G401 (cell line): ENCODE results near the gene CCDC178. TPM values are rescaled to one million over a fixed set of nuclear protein-coding genes. Genes with fewer than 3 reads are reported as not detected.
"Not testable (repeated sequence)": the region's sequence is repeated elsewhere in the genome, so short reads cannot be mapped to it uniquely, and the experiment has no call there.

Experiments
- DNase-seq: peaks from one replicate; pipeline ENCODE4 v3.0.0-alpha.2; 2015; ENCODE audit warnings: low spot score
- in situ Hi-C: cut with HindIII; loops from 2 replicates; pipeline ENCODE4 v1.10.0; 2016; ENCODE audit warnings: low sequenced_read_pairs, mixed read lengths
- total RNA-seq: library from RNA; depleted of rRNA; stranded (reverse); fragments of >200 nt; shearing (Covaris generic); gene quantifications from 2 replicates; pipeline ENCODE4 v1.2.3, GENCODE V29; 2014

Gene CCDC178
- total RNA-seq, 1 experiment from 2014 or later: not detected

- DNase-seq: no peak
- in situ Hi-C loops: no loop called here
Observed at GRCh38 chr18:33156906-33157470, 283.5 kb downstream of the CCDC178 start.

GRCh38 chr18:33154049-33154448 lies 286.5 kb downstream of the CCDC178 start:
- DNase-seq: no peak
- in situ Hi-C loops: no loop called here

GRCh38 chr18:33152376-33152775 lies 288.1 kb downstream of the CCDC178 start:
- no peak for DNase-seq
- in situ Hi-C loops: no loop called here

- DNase-seq, in situ Hi-C loops: not testable (repeated sequence)
Observed at GRCh38 chr18:33147811-33148210, 292.7 kb downstream of the CCDC178 start.

- no peak for DNase-seq
- in situ Hi-C loops: no loop called here
Observed at GRCh38 chr18:33146014-33146413, 294.5 kb downstream of the CCDC178 start.

- in situ Hi-C loops: no loop called here
- no peak for DNase-seq
Observed at GRCh38 chr18:33135951-33136660, 304.4 kb downstream of the CCDC178 start.

- in situ Hi-C loops: no loop called here
- no peak for DNase-seq
Observed at GRCh38 chr18:33132657-33133056, 307.9 kb downstream of the CCDC178 start.

- in situ Hi-C loops: no loop called here
- no peak for DNase-seq
Observed at GRCh38 chr18:33128581-33128980, 311.9 kb downstream of the CCDC178 start.

GRCh38 chr18:33123862-33124518 lies 316.5 kb downstream of the CCDC178 start:
- no peak for DNase-seq
- in situ Hi-C loops: no loop called here

- in situ Hi-C loops: no loop called here
- no peak for DNase-seq
Observed at GRCh38 chr18:33116376-33116775, 324.1 kb downstream of the CCDC178 start.

- in situ Hi-C loops: no loop called here
- DNase-seq: no peak
Observed at GRCh38 chr18:33115917-33116316, 324.6 kb downstream of the CCDC178 start.

- no peak for DNase-seq
- in situ Hi-C loops: no loop called here
Observed at GRCh38 chr18:33115476-33115875, 325.0 kb downstream of the CCDC178 start.

GRCh38 chr18:33114749-33115148 lies 325.8 kb downstream of the CCDC178 start:
- DNase-seq: no peak
- in situ Hi-C loops: no loop called here

GRCh38 chr18:33113416-33113815 lies 327.1 kb downstream of the CCDC178 start:
- in situ Hi-C loops: no loop called here
- DNase-seq: no peak

GRCh38 chr18:33107511-33107910 lies 333.0 kb downstream of the CCDC178 start:
- in situ Hi-C loops: no loop called here

GRCh38 chr18:33101316-33101715 lies 339.2 kb downstream of the CCDC178 start:
- no peak for DNase-seq
- in situ Hi-C loops: no loop called here

More at GRCh38 chr18:33107511-33107910, 333.0 kb downstream of the CCDC178 start:
- no peak for DNase-seq

- no peak for DNase-seq
- in situ Hi-C loops: no loop called here
Observed at GRCh38 chr18:33099626-33100025, 340.9 kb downstream of the CCDC178 start.

- no peak for DNase-seq
- in situ Hi-C loops: no loop called here
Observed at GRCh38 chr18:33097126-33097525, 343.4 kb downstream of the CCDC178 start.

GRCh38 chr18:33090461-33090860 lies 350.1 kb downstream of the CCDC178 start:
- no peak for DNase-seq
- in situ Hi-C loops: no loop called here

- no peak for DNase-seq
- in situ Hi-C loops: no loop called here
Observed at GRCh38 chr18:33076601-33077000, 363.9 kb downstream of the CCDC178 start.
